GM20431 (cell line): ENCODE results near the gene SLC23A1.

Experiments used
- in situ Hi-C: fragments of 300-500 bp; cut with MseI, MboI; formaldehyde crosslinking; loops from one replicate; pipeline ENCODE4 v1.15.0; 2020; ENCODE audit warnings: low sequenced_read_pairs; ENCODE audit not compliant: unreplicated experiment

The SLC23A1 gene

GRCh38 chr5:139335811-139336210 is 47.3 kb downstream of the SLC23A1 start:
- in situ Hi-C loops: no loop called here
